HEK293 (cell line): Measurements from ENCODE around the gene RAE1.

ENCODE experiments used
- CTCF ChIA-PET: fragments of 350-600 bp; formaldehyde crosslinking; extraction: SDS; loops from one replicate; lab custom pipeline; 2021; ENCODE audit warnings: antibody characterized with exemption; lab: Yijun Ruan, JAX
- POLR2A ChIA-PET: fragments of 300-600 bp; formaldehyde crosslinking; extraction: SDS; loops from one replicate; lab custom pipeline; 2020; ENCODE audit warnings: antibody characterized with exemption, inconsistent platforms; lab: Yijun Ruan, JAX
- H3K27ac ChIP-seq: fragments of 200-500 bp; sonication (Bioruptor generic); 2 replicates; pipeline ENCODE4 v1.5.1; 2014; ENCODE audit warnings: low read depth, low read length, control low read depth, inconsistent platforms; ENCODE audit errors: extremely low read depth
- H3K36me3 ChIP-seq, 2 experiments: fragments of 200-500 bp in 1 of 2; sonication (Bioruptor generic) in 1 of 2; 1 replicate in 1 of 2; 2 replicates in 1 of 2; pipeline ENCODE4 v1.5.1; 2014 to 2017; ENCODE audit warnings: inconsistent platforms in 2 of 2, low read length in 2 of 2; ENCODE audit not compliant: control insufficient read depth in 2 of 2, insufficient read depth in 1 of 2
- H3K4me1 ChIP-seq: fragments of 200-500 bp; sonication (Bioruptor generic); 2 replicates; pipeline ENCODE4 v1.5.1; 2014; ENCODE audit warnings: mild to moderate bottlenecking, low read length, inconsistent platforms; ENCODE audit not compliant: control insufficient read depth, insufficient read depth
- H3K4me3 ChIP-seq: 2 replicates; pipeline ENCODE4 v1.5.1; 2011; ENCODE audit warnings: low read depth, mild to moderate bottlenecking, control low read depth, low read length, moderate library complexity
- H3K9me3 ChIP-seq: fragments of 200-500 bp; sonication (Bioruptor generic); 2 replicates; pipeline ENCODE4 v1.5.1; 2014; ENCODE audit warnings: low read depth, low read length, inconsistent platforms; ENCODE audit not compliant: control insufficient read depth, insufficient read depth
- GFI1B ChIP-seq: fragments of 450-650 bp; formaldehyde crosslinking; IDR thresholded peaks from 2 replicates; pipeline ENCODE4 v1.5.1; 2016; ENCODE audit warnings: missing biosample characterization, missing genetic modification characterization
- MZF1 ChIP-seq: fragments of 450-650 bp; formaldehyde crosslinking; IDR thresholded peaks from 2 replicates; pipeline ENCODE4 v1.5.1; 2017; ENCODE audit warnings: missing biosample characterization, missing genetic modification characterization, borderline replicate concordance
- OSR2 ChIP-seq: fragments of 450-650 bp; formaldehyde crosslinking; IDR thresholded peaks from 2 replicates; pipeline ENCODE4 v1.5.1; 2016; ENCODE audit warnings: missing biosample characterization, missing genetic modification characterization
- SP7 ChIP-seq: fragments of 450-650 bp; formaldehyde crosslinking; IDR thresholded peaks from 2 replicates; pipeline ENCODE4 v1.5.1; 2016; ENCODE audit warnings: missing biosample characterization, missing genetic modification characterization
- TCF7L2 ChIP-seq: IDR thresholded peaks from 2 replicates; pipeline ENCODE4 v1.6.1; 2011; ENCODE audit warnings: low read depth, mild to moderate bottlenecking, inconsistent platforms, low read length, moderate library complexity, borderline replicate concordance
- ZFHX2 ChIP-seq: fragments of 450-650 bp; formaldehyde crosslinking; conservative IDR thresholded peaks from 2 replicates; pipeline ENCODE4 v1.5.1; 2016; ENCODE audit warnings: missing biosample characterization, missing genetic modification characterization
- ZNF146 ChIP-seq: fragments of 450-650 bp; formaldehyde crosslinking; IDR thresholded peaks from 2 replicates; pipeline ENCODE4 v1.5.1; 2016; ENCODE audit warnings: missing biosample characterization, missing genetic modification characterization
- ZNF175 ChIP-seq: fragments of 450-650 bp; formaldehyde crosslinking; IDR thresholded peaks from 2 replicates; pipeline ENCODE4 v1.5.1; 2016; ENCODE audit warnings: missing biosample characterization, missing genetic modification characterization
- ZNF202 ChIP-seq: fragments of 450-650 bp; formaldehyde crosslinking; IDR thresholded peaks from 2 replicates; pipeline ENCODE4 v1.5.1; 2016; ENCODE audit warnings: missing biosample characterization, missing genetic modification characterization, borderline replicate concordance
- ZNF223 ChIP-seq: fragments of 450-650 bp; formaldehyde crosslinking; IDR thresholded peaks from 2 replicates; pipeline ENCODE4 v1.5.1; 2016; ENCODE audit warnings: missing biosample characterization, missing genetic modification characterization
- ZNF324 ChIP-seq: fragments of 450-650 bp; formaldehyde crosslinking; IDR thresholded peaks from 2 replicates; pipeline ENCODE4 v1.5.1; 2016; ENCODE audit warnings: missing biosample characterization, missing genetic modification characterization
- ZNF354C ChIP-seq: fragments of 450-650 bp; formaldehyde crosslinking; IDR thresholded peaks from 2 replicates; pipeline ENCODE4 v1.5.1; 2016; ENCODE audit warnings: missing biosample characterization, missing genetic modification characterization, low read depth, borderline replicate concordance
- ZNF416 ChIP-seq: fragments of 450-650 bp; formaldehyde crosslinking; IDR thresholded peaks from 2 replicates; pipeline ENCODE4 v1.5.1; 2016; ENCODE audit warnings: missing biosample characterization, missing genetic modification characterization
- ZNF621 ChIP-seq: fragments of 450-650 bp; formaldehyde crosslinking; IDR thresholded peaks from 2 replicates; pipeline ENCODE4 v1.5.1; 2017; ENCODE audit warnings: missing biosample characterization, missing genetic modification characterization
- ZNF626 ChIP-seq: fragments of 450-650 bp; sonication (Bioruptor Pico); formaldehyde crosslinking; IDR thresholded peaks from 2 replicates; pipeline ENCODE4 v1.5.1; 2018; ENCODE audit warnings: missing biosample characterization, missing genetic modification characterization, inconsistent platforms
- ZNF701 ChIP-seq: fragments of 450-650 bp; formaldehyde crosslinking; IDR thresholded peaks from 2 replicates; pipeline ENCODE4 v1.5.1; 2016; ENCODE audit warnings: missing biosample characterization, missing genetic modification characterization
- ZNF777 ChIP-seq: fragments of 450-650 bp; formaldehyde crosslinking; IDR thresholded peaks from 2 replicates; pipeline ENCODE4 v1.5.1; 2017; ENCODE audit warnings: missing biosample characterization, missing genetic modification characterization, borderline replicate concordance
- ZNF785 ChIP-seq: fragments of 450-650 bp; formaldehyde crosslinking; IDR thresholded peaks from 2 replicates; pipeline ENCODE4 v1.5.1; 2016; ENCODE audit warnings: missing biosample characterization, missing genetic modification characterization
- ZSCAN23 ChIP-seq: fragments of 450-650 bp; formaldehyde crosslinking; IDR thresholded peaks from 2 replicates; pipeline ENCODE4 v1.5.1; 2016; ENCODE audit warnings: missing biosample characterization, missing genetic modification characterization
- TF ChIP-seq, protein P1 (sequence below): fragments of 450-650 bp; formaldehyde crosslinking; IDR thresholded peaks from 2 replicates; pipeline ENCODE4 v1.5.1; 2017; ENCODE audit warnings: missing biosample characterization, mild to moderate bottlenecking, missing genetic modification characterization, moderate library complexity
- TF ChIP-seq, protein P2 (sequence below): fragments of 450-650 bp; formaldehyde crosslinking; IDR thresholded peaks from 2 replicates; pipeline ENCODE4 v1.5.1; 2016; ENCODE audit warnings: missing biosample characterization, missing genetic modification characterization
- TF ChIP-seq, protein P3 (sequence below): fragments of 450-650 bp; formaldehyde crosslinking; IDR thresholded peaks from 2 replicates; pipeline ENCODE4 v1.5.1; 2017; ENCODE audit warnings: missing biosample characterization, missing genetic modification characterization
- TF ChIP-seq, protein P4 (sequence below): fragments of 450-650 bp; formaldehyde crosslinking; IDR thresholded peaks from 2 replicates; pipeline ENCODE4 v1.5.1; 2016; ENCODE audit warnings: missing biosample characterization, missing genetic modification characterization
- TF ChIP-seq, protein P5 (sequence below): fragments of 450-650 bp; formaldehyde crosslinking; IDR thresholded peaks from 2 replicates; pipeline ENCODE4 v1.5.1; 2016; ENCODE audit warnings: missing biosample characterization, missing genetic modification characterization

Gene RAE1

DNA sequence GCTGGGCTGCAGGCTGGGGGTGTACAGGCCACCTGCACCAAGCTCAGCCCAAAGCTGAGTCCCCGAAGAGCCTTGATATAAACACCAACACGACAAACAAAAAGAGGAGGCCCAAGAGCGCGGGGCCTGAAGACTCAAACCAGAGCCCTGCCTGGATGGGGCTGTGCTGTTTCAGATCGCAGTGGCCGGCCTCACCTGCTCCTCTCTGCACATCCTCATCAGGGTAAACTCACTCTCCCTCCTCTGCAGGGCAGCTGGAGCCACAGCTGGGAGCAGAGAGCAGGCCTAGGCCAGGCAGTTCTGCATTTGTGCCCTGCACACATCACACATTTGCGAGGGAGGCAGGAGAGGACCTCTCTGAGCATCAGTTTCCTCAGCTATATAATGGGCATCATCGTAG, 36.4 kb downstream of the RAE1 start (continued):
- TF ChIP-seq ZNF223 (tag by site-specific recombination), result no peak
- no peak for TF ChIP-seq ZNF785

DNA sequence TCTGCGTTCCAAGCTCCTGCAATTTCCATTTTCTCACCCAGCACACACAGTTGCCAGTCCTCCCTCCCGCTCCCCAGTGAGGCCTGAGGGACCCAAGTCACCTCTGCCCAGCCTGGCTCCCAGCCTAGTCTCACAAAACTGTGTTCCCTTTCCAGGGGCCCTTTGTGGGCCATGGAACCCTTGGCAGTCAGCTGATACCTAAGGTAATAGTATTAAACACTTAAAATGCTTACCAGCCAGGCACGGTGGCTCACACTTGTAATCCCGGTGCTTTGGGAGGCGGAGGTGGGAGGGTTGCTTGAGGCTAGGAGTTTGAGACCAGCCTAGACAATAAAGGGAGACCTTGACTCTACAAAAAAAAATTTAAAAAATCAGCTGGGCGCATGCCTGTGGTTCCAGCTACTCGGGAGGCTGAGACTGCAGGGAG, 36.9 kb downstream of the RAE1 start:
- Histone ChIP-seq H3K36me3 (peaks cover 0 to 18% of the 10 kb centered on the region in 2 experiments; a peak in 1 of 3 replicates), H3K27ac (no peak overlapping the region), H3K4me1 (no peaks in the 10 kb centered on the region; the same call in 1 of the 2 replicates), H3K9me3 (no peaks in the 10 kb centered on the region), H3K4me3 (no peak overlapping the region)
- TF ChIP-seq ZNF416 (tag by site-specific recombination), result no peak
- no peak for TF ChIP-seq ZNF324 (tag by site-specific recombination)
- TF ChIP-seq TCF7L2, result no peak
- TF ChIP-seq ZNF777, result no peak
- no peak for TF ChIP-seq ZSCAN23 (tag by site-specific recombination)
- TF ChIP-seq, protein P1, sequence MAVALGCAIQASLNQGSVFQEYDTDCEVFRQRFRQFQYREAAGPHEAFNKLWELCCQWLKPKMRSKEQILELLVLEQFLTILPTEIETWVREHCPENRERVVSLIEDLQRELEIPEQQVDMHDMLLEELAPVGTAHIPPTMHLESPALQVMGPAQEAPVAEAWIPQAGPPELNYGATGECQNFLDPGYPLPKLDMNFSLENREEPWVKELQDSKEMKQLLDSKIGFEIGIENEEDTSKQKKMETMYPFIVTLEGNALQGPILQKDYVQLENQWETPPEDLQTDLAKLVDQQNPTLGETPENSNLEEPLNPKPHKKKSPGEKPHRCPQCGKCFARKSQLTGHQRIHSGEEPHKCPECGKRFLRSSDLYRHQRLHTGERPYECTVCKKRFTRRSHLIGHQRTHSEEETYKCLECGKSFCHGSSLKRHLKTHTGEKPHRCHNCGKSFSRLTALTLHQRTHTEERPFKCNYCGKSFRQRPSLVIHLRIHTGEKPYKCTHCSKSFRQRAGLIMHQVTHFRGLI (tag by site-specific recombination), result no peak
- TF ChIP-seq, protein P2, sequence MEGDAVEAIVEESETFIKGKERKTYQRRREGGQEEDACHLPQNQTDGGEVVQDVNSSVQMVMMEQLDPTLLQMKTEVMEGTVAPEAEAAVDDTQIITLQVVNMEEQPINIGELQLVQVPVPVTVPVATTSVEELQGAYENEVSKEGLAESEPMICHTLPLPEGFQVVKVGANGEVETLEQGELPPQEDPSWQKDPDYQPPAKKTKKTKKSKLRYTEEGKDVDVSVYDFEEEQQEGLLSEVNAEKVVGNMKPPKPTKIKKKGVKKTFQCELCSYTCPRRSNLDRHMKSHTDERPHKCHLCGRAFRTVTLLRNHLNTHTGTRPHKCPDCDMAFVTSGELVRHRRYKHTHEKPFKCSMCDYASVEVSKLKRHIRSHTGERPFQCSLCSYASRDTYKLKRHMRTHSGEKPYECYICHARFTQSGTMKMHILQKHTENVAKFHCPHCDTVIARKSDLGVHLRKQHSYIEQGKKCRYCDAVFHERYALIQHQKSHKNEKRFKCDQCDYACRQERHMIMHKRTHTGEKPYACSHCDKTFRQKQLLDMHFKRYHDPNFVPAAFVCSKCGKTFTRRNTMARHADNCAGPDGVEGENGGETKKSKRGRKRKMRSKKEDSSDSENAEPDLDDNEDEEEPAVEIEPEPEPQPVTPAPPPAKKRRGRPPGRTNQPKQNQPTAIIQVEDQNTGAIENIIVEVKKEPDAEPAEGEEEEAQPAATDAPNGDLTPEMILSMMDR (tag by site-specific recombination), result no peak
- no peak for TF ChIP-seq ZNF175 (tag by site-specific recombination)
- TF ChIP-seq ZNF202 (tag by site-specific recombination), result no peak
- TF ChIP-seq, protein P3, sequence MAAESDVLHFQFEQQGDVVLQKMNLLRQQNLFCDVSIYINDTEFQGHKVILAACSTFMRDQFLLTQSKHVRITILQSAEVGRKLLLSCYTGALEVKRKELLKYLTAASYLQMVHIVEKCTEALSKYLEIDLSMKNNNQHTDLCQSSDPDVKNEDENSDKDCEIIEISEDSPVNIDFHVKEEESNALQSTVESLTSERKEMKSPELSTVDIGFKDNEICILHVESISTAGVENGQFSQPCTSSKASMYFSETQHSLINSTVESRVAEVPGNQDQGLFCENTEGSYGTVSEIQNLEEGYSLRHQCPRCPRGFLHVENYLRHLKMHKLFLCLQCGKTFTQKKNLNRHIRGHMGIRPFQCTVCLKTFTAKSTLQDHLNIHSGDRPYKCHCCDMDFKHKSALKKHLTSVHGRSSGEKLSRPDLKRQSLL (tag by site-specific recombination), result no peak
- no peak for TF ChIP-seq SP7 (tag by site-specific recombination)
- no peak for TF ChIP-seq ZNF354C (tag by site-specific recombination)
- TF ChIP-seq ZNF701 (tag by site-specific recombination), result no peak
- no peak for TF ChIP-seq OSR2
- no peak for TF ChIP-seq GFI1B (tag by site-specific recombination)
- TF ChIP-seq ZNF626 (tag by site-specific recombination), result no peak
- CTCF ChIA-PET, result interaction anchor here (0.6 to 2.4 kb wide), 5 partner anchors 9 to 108 kb away, joined by 3 to 7 read pairs (median 4); no protein-coding TSS in a partner anchor
- POLR2A ChIA-PET, result interaction anchor here (0.8 to 1.2 kb wide), 2 partner anchors 67 to 105 kb away, joined by 3 read pairs; no protein-coding TSS in a partner anchor

DNA sequence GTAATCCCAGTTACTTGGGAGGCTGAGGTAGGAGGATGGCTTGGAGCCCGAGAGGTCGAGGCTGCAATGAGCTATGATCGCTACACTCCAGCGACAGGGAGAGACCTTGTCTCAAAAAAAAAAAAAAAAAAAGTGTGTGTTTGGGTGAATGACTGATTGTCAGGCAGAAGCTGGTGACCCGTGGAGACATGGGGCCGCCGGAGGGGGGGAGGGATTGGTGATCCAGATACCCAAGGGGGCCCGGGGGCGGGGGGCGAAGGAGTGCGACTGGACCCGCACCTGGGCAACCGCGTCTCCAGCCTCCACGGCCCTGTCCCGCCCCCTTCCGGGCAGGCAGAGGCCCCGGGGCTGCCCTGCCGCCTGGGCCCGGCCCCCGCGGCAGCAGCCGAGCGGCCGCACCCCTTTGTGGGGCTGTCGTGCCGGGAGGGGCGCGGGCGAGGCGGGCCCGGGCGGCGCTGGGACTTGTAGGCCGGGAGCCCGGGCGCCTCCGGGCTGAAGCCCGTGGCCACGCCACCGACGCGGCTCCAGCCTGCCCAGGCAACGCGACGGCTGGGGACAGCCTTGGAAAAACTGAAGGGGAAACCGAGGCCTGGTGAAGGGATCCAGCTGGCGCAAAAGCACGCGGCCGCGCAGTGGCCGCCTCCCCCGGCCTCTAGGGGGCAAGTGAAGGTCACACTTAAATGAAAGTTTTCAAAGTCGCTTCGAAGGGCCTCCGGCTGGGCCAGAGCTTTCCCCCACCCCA, 38.1 kb downstream of the RAE1 start:
- Histone ChIP-seq H3K9me3 (no peaks in the 10 kb centered on the region), H3K4me1 (no peaks in the 10 kb centered on the region; the same call in 1 of the 2 replicates), H3K36me3 (peaks cover 0 to 30% of the 10 kb centered on the region in 2 experiments; a peak in 1 of 3 replicates), H3K4me3 (no peak overlapping the region), H3K27ac (no peak overlapping the region; the same call in 1 of the 2 replicates)
- ChIA-PET POLR2A (interaction anchor here (0.6 to 0.7 kb wide), 2 partner anchors 15 to 20 kb away, joined by 3 to 4 read pairs; no protein-coding TSS in a partner anchor), CTCF (interaction anchor here (0.7 to 2.4 kb wide), 2 partner anchors 84 to 107 kb away, joined by 4 to 7 read pairs; no protein-coding TSS in a partner anchor)
- TF ChIP-seq, protein P4, sequence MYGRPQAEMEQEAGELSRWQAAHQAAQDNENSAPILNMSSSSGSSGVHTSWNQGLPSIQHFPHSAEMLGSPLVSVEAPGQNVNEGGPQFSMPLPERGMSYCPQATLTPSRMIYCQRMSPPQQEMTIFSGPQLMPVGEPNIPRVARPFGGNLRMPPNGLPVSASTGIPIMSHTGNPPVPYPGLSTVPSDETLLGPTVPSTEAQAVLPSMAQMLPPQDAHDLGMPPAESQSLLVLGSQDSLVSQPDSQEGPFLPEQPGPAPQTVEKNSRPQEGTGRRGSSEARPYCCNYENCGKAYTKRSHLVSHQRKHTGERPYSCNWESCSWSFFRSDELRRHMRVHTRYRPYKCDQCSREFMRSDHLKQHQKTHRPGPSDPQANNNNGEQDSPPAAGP (tag by site-specific recombination), result no peak
- TF ChIP-seq ZFHX2, result peak; percentile 17; the same call in 1 of the 2 replicates
- TF ChIP-seq ZNF621, result no peak
- no peak for TF ChIP-seq MZF1 (tag by site-specific recombination)
- TF ChIP-seq ZNF146 (tag by site-specific recombination), result no peak
- TF ChIP-seq, protein P2 (tag by site-specific recombination), result 0 out of 2 replicates have a peak, but pooled peaks have one; percentile 7
- TF ChIP-seq, protein P5, sequence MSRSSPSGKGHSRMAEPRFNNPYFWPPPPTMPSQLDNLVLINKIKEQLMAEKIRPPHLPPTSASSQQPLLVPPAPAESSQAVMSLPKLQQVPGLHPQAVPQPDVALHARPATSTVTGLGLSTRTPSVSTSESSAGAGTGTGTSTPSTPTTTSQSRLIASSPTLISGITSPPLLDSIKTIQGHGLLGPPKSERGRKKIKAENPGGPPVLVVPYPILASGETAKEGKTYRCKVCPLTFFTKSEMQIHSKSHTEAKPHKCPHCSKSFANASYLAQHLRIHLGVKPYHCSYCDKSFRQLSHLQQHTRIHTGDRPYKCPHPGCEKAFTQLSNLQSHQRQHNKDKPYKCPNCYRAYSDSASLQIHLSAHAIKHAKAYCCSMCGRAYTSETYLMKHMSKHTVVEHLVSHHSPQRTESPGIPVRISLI, result peak; percentile 55; the same call in 1 of the 2 replicates
